T-helper 2 cell treated with Interferon-gamma antibody and Interleukin-4, amounts not matched to agents 5 μg/mL and 100 μg/mL, for 36 hours (primary cell): ENCODE data around the gene NAV2.

Source experiments
- DNase-seq: peaks from one replicate; pipeline ENCODE4 v3.0.0; 2021; ENCODE audit warnings: low spot score
- H3K27ac Mint-ChIP-seq: one replicate; pipeline ENCODE4 v1.8.0; 2021; ENCODE audit warnings: mild to moderate bottlenecking, mixed read lengths
- H3K27me3 Mint-ChIP-seq: one replicate; pipeline ENCODE4 v1.8.0; 2021; ENCODE audit warnings: low read depth, mixed read lengths
- H3K36me3 Mint-ChIP-seq: one replicate; pipeline ENCODE4 v1.8.0; 2021; ENCODE audit warnings: low read depth, mixed read lengths
- H3K4me1 Mint-ChIP-seq: one replicate; pipeline ENCODE4 v1.8.0; 2021; ENCODE audit warnings: low read depth, mixed read lengths
- H3K4me3 Mint-ChIP-seq: one replicate; pipeline ENCODE4 v1.8.0; 2022; ENCODE audit warnings: mild to moderate bottlenecking, moderate library complexity, mixed read lengths
- H3K9me3 Mint-ChIP-seq: one replicate; pipeline ENCODE4 v1.8.0; 2021; ENCODE audit warnings: mixed read lengths

Gene NAV2

GRCh38 chr11:19677381-19678080 is 35.1 kb upstream of the NAV2 start:
- Mint-ChIP-seq H3K27ac (no peak overlapping the region), H3K4me1 (no peaks in the 10 kb centered on the region), H3K27me3 (peaks cover 12% of the 10 kb centered on the region), H3K36me3 (no peaks in the 10 kb centered on the region), H3K4me3 (no peak overlapping the region), H3K9me3 (no peaks in the 10 kb centered on the region)
- DNase-seq, result no peak

- H3K9me3 Mint-ChIP-seq, result no peaks in the 10 kb centered on the region
- H3K4me3 Mint-ChIP-seq, result no peak overlapping the region
- H3K27ac Mint-ChIP-seq, result no peak overlapping the region
- no peaks in the 10 kb centered on the region for H3K36me3 Mint-ChIP-seq
- DNase-seq, result no peak
- H3K4me1 Mint-ChIP-seq, result no peaks in the 10 kb centered on the region
- H3K27me3 Mint-ChIP-seq, result peaks cover 5% of the 10 kb centered on the region
Observed at GRCh38 chr11:19679952-19680828, 32.4 kb upstream of the NAV2 start.

- Mint-ChIP-seq H3K4me3 (no peak overlapping the region), H3K27me3 (peaks cover 4% of the 10 kb centered on the region), H3K9me3 (no peaks in the 10 kb centered on the region), H3K27ac (no peak overlapping the region), H3K4me1 (no peaks in the 10 kb centered on the region), H3K36me3 (no peaks in the 10 kb centered on the region)
- no peak for DNase-seq
Observed at GRCh38 chr11:19680829-19681368, 31.7 kb upstream of the NAV2 start.

- DNase-seq, result no peak
- no peaks in the 10 kb centered on the region for H3K4me1 Mint-ChIP-seq
- peaks cover 4% of the 10 kb centered on the region for H3K27me3 Mint-ChIP-seq
- no peaks in the 10 kb centered on the region for H3K9me3 Mint-ChIP-seq
- no peaks in the 10 kb centered on the region for H3K36me3 Mint-ChIP-seq
- no peak overlapping the region for H3K27ac Mint-ChIP-seq
- H3K4me3 Mint-ChIP-seq, result no peak overlapping the region
Observed at GRCh38 chr11:19683141-19683805, 29.4 kb upstream of the NAV2 start.

- peaks cover 2% of the 10 kb centered on the region for H3K27me3 Mint-ChIP-seq
- H3K9me3 Mint-ChIP-seq, result no peaks in the 10 kb centered on the region
- H3K4me1 Mint-ChIP-seq, result no peaks in the 10 kb centered on the region
- no peak overlapping the region for H3K4me3 Mint-ChIP-seq
- no peak for DNase-seq
- no peak overlapping the region for H3K27ac Mint-ChIP-seq
- no peaks in the 10 kb centered on the region for H3K36me3 Mint-ChIP-seq
Observed at GRCh38 chr11:19683862-19684491, 28.7 kb upstream of the NAV2 start.

GRCh38 chr11:19686234-19686633 is 26.4 kb upstream of the NAV2 start:
- Mint-ChIP-seq H3K9me3 (no peaks in the 10 kb centered on the region), H3K36me3 (no peaks in the 10 kb centered on the region), H3K4me1 (no peaks in the 10 kb centered on the region), H3K4me3 (no peak overlapping the region), H3K27ac (no peak overlapping the region), H3K27me3 (peaks cover 2% of the 10 kb centered on the region)
- no peak for DNase-seq

GRCh38 chr11:19687392-19687791 is 25.2 kb upstream of the NAV2 start:
- H3K4me1 Mint-ChIP-seq, result no peaks in the 10 kb centered on the region
- DNase-seq, result no peak
- no peaks in the 10 kb centered on the region for H3K36me3 Mint-ChIP-seq
- peaks cover 2% of the 10 kb centered on the region for H3K27me3 Mint-ChIP-seq
- H3K4me3 Mint-ChIP-seq, result no peak overlapping the region
- H3K9me3 Mint-ChIP-seq, result no peaks in the 10 kb centered on the region
- no peak overlapping the region for H3K27ac Mint-ChIP-seq

- Mint-ChIP-seq H3K4me1 (no peaks in the 10 kb centered on the region), H3K36me3 (no peaks in the 10 kb centered on the region), H3K4me3 (no peak overlapping the region), H3K27ac (no peak overlapping the region), H3K27me3 (peaks cover 2% of the 10 kb centered on the region), H3K9me3 (no peaks in the 10 kb centered on the region)
- no peak for DNase-seq
Observed at GRCh38 chr11:19689281-19690000, 23.2 kb upstream of the NAV2 start.

GRCh38 chr11:19690885-19691284 is 21.8 kb upstream of the NAV2 start:
- no peaks in the 10 kb centered on the region for H3K36me3 Mint-ChIP-seq
- no peak for DNase-seq
- no peaks in the 10 kb centered on the region for H3K4me1 Mint-ChIP-seq
- H3K4me3 Mint-ChIP-seq, result no peak overlapping the region
- no peak overlapping the region for H3K27ac Mint-ChIP-seq
- H3K9me3 Mint-ChIP-seq, result no peaks in the 10 kb centered on the region
- H3K27me3 Mint-ChIP-seq, result peaks cover 2% of the 10 kb centered on the region

GRCh38 chr11:19691815-19692500 is 20.7 kb upstream of the NAV2 start:
- H3K27ac Mint-ChIP-seq, result no peak overlapping the region
- no peak for DNase-seq
- H3K36me3 Mint-ChIP-seq, result no peaks in the 10 kb centered on the region
- no peaks in the 10 kb centered on the region for H3K9me3 Mint-ChIP-seq
- H3K27me3 Mint-ChIP-seq, result peaks cover 2% of the 10 kb centered on the region
- no peak overlapping the region for H3K4me3 Mint-ChIP-seq
- no peaks in the 10 kb centered on the region for H3K4me1 Mint-ChIP-seq

GRCh38 chr11:19693146-19693545 is 19.5 kb upstream of the NAV2 start:
- no peak overlapping the region for H3K4me3 Mint-ChIP-seq
- H3K27ac Mint-ChIP-seq, result no peak overlapping the region
- no peaks in the 10 kb centered on the region for H3K36me3 Mint-ChIP-seq
- no peak for DNase-seq
- no peaks in the 10 kb centered on the region for H3K9me3 Mint-ChIP-seq
- no peaks in the 10 kb centered on the region for H3K4me1 Mint-ChIP-seq
- no peaks in the 10 kb centered on the region for H3K27me3 Mint-ChIP-seq

GRCh38 chr11:19694796-19695345 is 17.8 kb upstream of the NAV2 start:
- DNase-seq, result no peak
- H3K36me3 Mint-ChIP-seq, result no peaks in the 10 kb centered on the region
- H3K9me3 Mint-ChIP-seq, result no peaks in the 10 kb centered on the region
- no peaks in the 10 kb centered on the region for H3K27me3 Mint-ChIP-seq
- H3K4me1 Mint-ChIP-seq, result no peaks in the 10 kb centered on the region
- no peak overlapping the region for H3K4me3 Mint-ChIP-seq
- H3K27ac Mint-ChIP-seq, result no peak overlapping the region
